Measurements from ENCODE around the gene DNAI1.

GRCh38 chr9:34446468-34446891 lies 12.1 kb upstream of the DNAI1 start:
- TF ChIP-seq TOX (CRISPR knock-in tag; IDR thresholded peaks at IDR 0.05; ENCODE audit: borderline replicate concordance) (no peak), CSRNP3 (CRISPR knock-in tag; IDR thresholded peaks at IDR 0.05) (no peak), OSR1 (CRISPR knock-in tag; IDR thresholded peaks at IDR 0.05) (no peak), ARNTL (CRISPR knock-in tag; IDR thresholded peaks at IDR 0.05; ENCODE audit: borderline replicate concordance, low read depth) (no peak), CREB5 (CRISPR knock-in tag; IDR thresholded peaks at IDR 0.05; ENCODE audit: low read depth) (no peak), RARB (CRISPR knock-in tag; IDR thresholded peaks at IDR 0.05) (no peak), PPARA (CRISPR knock-in tag; IDR thresholded peaks at IDR 0.05; ENCODE audit: borderline replicate concordance) (no peak)

Data from SK-N-SH treated with all-trans-retinoic acid at 6 μM for 48 hours (cell line).